H1 (cell line): ENCODE data around the gene SEZ6L. TPM values are rescaled to one million over a fixed set of nuclear protein-coding genes. Genes with fewer than 3 reads are reported as not detected.

Source experiments
- BCL11A ChIP-seq, 2 experiments: IDR thresholded peaks; one replicate each; pipeline ENCODE4 v1.6.1; 2011; ENCODE audit warnings: low read depth in 2 of 2, low read length in 2 of 2, mild to moderate bottlenecking in 2 of 2
- CBX5 ChIP-seq: fragments of 300-800, 300-1000 bp; sonication (generic); IDR thresholded peaks from 2 replicates; pipeline ENCODE4 v1.7.1; 2016; ENCODE audit warnings: antibody characterized with exemption, low read length, low read depth
- CEBPB ChIP-seq: IDR thresholded peaks from 2 replicates; pipeline ENCODE4 v1.6.1; 2012; ENCODE audit warnings: low read depth, low read length
- SIX5 ChIP-seq: IDR thresholded peaks from 2 replicates; pipeline ENCODE4 v1.6.1; 2011; ENCODE audit warnings: mild to moderate bottlenecking, low read depth, low read length
- SP2 ChIP-seq: IDR thresholded peaks from 2 replicates; pipeline ENCODE4 v1.6.1; 2012; ENCODE audit warnings: mild to moderate bottlenecking, low read length, inconsistent platforms
- SP4 ChIP-seq: IDR thresholded peaks from 2 replicates; pipeline ENCODE4 v1.6.1; 2012; ENCODE audit warnings: low read length, inconsistent platforms
- SRF ChIP-seq: IDR thresholded peaks from 2 replicates; pipeline ENCODE4 v1.6.1; 2011; ENCODE audit warnings: mild to moderate bottlenecking, low read depth, low read length, moderate library complexity
- polyA plus RNA-seq, 7 experiments: library from polyadenylated mRNA; depleted of rRNA in 3 of 7; stranded (reverse) in 5 of 7; unstranded in 2 of 7; fragments of >200 nt in 5 of 7; fragments of 200-250 nt in 2 of 7; gene quantifications; 1 replicate in 5 of 7; 2 replicates in 1 of 7; 4 replicates in 1 of 7; pipeline versions ENCODE4 v1.2.1 to v1.2.3, GENCODE V29; 2011 to 2013; ENCODE audit warnings: missing spikeins in 2 of 7, mixed read lengths in 2 of 7
- total RNA-seq: library from RNA; stranded (reverse); fragmentation: NEBNext Ultra II Directional; extraction: Animal tissue kit (Norgen Biotek cat#: 25700); gene quantifications from 2 replicates; pipeline ENCODE4 v1.2.1, GENCODE V29; 2021
- TF ChIP-seq, protein P1 (sequence below): fragments of 300-600 bp; sonication (generic); IDR thresholded peaks from 2 replicates; pipeline ENCODE4 v1.7.1; 2012; ENCODE audit warnings: low read length, moderate library complexity, mild to moderate bottlenecking, inconsistent platforms; ENCODE audit not compliant: insufficient replicate concordance

Gene SEZ6L
- total and polyA plus RNA-seq, 2 of the 8 experiments (the other 6 are each of a cell fraction or from before 2014, with no cell fraction given): 0.06 to 0.33 TPM

DNA sequence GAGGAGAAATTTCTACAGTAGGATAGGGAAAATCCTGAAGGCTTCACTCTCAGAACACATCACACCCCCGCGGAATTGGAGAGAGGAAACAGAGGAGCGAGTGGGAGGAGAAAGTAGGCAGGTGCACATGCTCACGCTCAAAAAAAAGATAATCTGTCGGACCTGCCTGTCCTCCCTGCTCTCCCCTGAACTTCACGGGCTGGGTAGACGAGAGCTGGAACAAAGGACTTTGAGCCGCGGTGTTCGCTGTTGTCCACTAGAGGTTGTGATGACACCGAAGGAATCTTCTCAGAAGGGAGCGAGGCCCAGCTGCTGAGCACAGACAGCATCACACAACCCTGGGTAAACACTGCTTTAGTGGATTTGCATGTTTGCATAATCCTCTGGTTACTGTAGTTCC, 5.0 kb downstream of the SEZ6L start (continued):
- TF ChIP-seq, protein P1, sequence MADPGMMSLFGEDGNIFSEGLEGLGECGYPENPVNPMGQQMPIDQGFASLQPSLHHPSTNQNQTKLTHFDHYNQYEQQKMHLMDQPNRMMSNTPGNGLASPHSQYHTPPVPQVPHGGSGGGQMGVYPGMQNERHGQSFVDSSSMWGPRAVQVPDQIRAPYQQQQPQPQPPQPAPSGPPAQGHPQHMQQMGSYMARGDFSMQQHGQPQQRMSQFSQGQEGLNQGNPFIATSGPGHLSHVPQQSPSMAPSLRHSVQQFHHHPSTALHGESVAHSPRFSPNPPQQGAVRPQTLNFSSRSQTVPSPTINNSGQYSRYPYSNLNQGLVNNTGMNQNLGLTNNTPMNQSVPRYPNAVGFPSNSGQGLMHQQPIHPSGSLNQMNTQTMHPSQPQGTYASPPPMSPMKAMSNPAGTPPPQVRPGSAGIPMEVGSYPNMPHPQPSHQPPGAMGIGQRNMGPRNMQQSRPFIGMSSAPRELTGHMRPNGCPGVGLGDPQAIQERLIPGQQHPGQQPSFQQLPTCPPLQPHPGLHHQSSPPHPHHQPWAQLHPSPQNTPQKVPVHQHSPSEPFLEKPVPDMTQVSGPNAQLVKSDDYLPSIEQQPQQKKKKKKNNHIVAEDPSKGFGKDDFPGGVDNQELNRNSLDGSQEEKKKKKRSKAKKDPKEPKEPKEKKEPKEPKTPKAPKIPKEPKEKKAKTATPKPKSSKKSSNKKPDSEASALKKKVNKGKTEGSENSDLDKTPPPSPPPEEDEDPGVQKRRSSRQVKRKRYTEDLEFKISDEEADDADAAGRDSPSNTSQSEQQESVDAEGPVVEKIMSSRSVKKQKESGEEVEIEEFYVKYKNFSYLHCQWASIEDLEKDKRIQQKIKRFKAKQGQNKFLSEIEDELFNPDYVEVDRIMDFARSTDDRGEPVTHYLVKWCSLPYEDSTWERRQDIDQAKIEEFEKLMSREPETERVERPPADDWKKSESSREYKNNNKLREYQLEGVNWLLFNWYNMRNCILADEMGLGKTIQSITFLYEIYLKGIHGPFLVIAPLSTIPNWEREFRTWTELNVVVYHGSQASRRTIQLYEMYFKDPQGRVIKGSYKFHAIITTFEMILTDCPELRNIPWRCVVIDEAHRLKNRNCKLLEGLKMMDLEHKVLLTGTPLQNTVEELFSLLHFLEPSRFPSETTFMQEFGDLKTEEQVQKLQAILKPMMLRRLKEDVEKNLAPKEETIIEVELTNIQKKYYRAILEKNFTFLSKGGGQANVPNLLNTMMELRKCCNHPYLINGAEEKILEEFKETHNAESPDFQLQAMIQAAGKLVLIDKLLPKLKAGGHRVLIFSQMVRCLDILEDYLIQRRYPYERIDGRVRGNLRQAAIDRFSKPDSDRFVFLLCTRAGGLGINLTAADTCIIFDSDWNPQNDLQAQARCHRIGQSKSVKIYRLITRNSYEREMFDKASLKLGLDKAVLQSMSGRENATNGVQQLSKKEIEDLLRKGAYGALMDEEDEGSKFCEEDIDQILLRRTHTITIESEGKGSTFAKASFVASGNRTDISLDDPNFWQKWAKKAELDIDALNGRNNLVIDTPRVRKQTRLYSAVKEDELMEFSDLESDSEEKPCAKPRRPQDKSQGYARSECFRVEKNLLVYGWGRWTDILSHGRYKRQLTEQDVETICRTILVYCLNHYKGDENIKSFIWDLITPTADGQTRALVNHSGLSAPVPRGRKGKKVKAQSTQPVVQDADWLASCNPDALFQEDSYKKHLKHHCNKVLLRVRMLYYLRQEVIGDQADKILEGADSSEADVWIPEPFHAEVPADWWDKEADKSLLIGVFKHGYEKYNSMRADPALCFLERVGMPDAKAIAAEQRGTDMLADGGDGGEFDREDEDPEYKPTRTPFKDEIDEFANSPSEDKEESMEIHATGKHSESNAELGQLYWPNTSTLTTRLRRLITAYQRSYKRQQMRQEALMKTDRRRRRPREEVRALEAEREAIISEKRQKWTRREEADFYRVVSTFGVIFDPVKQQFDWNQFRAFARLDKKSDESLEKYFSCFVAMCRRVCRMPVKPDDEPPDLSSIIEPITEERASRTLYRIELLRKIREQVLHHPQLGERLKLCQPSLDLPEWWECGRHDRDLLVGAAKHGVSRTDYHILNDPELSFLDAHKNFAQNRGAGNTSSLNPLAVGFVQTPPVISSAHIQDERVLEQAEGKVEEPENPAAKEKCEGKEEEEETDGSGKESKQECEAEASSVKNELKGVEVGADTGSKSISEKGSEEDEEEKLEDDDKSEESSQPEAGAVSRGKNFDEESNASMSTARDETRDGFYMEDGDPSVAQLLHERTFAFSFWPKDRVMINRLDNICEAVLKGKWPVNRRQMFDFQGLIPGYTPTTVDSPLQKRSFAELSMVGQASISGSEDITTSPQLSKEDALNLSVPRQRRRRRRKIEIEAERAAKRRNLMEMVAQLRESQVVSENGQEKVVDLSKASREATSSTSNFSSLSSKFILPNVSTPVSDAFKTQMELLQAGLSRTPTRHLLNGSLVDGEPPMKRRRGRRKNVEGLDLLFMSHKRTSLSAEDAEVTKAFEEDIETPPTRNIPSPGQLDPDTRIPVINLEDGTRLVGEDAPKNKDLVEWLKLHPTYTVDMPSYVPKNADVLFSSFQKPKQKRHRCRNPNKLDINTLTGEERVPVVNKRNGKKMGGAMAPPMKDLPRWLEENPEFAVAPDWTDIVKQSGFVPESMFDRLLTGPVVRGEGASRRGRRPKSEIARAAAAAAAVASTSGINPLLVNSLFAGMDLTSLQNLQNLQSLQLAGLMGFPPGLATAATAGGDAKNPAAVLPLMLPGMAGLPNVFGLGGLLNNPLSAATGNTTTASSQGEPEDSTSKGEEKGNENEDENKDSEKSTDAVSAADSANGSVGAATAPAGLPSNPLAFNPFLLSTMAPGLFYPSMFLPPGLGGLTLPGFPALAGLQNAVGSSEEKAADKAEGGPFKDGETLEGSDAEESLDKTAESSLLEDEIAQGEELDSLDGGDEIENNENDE: no peak
- TF ChIP-seq CBX5: no peak
- TF ChIP-seq SP4: no peak
- no peak for TF ChIP-seq SIX5
- peak; percentile 57 for TF ChIP-seq CEBPB
- TF ChIP-seq SP2: no peak
- TF ChIP-seq SRF: no peak
- no peak for TF ChIP-seq BCL11A (IDR thresholded peaks at IDR 0.05; ENCODE audit: low read depth in 2 of 2, low read length in 2 of 2)
